ENCODE data around the gene RTP5. TPM values are rescaled to one million over a fixed set of nuclear protein-coding genes. Genes with fewer than 3 reads are reported as not detected.

RTP5 gene
- total RNA-seq, 6 experiments from 2014 or later, result not detected

GRCh38 chr2:241852981-241853631 lies 16.4 kb upstream of the RTP5 start:
- H3K4me1 Mint-ChIP-seq (ENCODE audit: low read depth), result no peaks in the 10 kb centered on the region
- H3K27ac Mint-ChIP-seq, result no peak overlapping the region
- no peaks in the 10 kb centered on the region for H3K9me3 Mint-ChIP-seq
- TF ChIP-seq, protein P1, sequence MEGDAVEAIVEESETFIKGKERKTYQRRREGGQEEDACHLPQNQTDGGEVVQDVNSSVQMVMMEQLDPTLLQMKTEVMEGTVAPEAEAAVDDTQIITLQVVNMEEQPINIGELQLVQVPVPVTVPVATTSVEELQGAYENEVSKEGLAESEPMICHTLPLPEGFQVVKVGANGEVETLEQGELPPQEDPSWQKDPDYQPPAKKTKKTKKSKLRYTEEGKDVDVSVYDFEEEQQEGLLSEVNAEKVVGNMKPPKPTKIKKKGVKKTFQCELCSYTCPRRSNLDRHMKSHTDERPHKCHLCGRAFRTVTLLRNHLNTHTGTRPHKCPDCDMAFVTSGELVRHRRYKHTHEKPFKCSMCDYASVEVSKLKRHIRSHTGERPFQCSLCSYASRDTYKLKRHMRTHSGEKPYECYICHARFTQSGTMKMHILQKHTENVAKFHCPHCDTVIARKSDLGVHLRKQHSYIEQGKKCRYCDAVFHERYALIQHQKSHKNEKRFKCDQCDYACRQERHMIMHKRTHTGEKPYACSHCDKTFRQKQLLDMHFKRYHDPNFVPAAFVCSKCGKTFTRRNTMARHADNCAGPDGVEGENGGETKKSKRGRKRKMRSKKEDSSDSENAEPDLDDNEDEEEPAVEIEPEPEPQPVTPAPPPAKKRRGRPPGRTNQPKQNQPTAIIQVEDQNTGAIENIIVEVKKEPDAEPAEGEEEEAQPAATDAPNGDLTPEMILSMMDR (IDR thresholded peaks at IDR 0.05), result no peak
- peaks cover 9% of the 10 kb centered on the region for H3K27me3 Mint-ChIP-seq (ENCODE audit: insufficient read depth)
- no peak for DNase-seq
- no peak overlapping the region for H3K4me3 Mint-ChIP-seq
- no peaks in the 10 kb centered on the region for H3K36me3 Mint-ChIP-seq (ENCODE audit: low read depth)

- DNase-seq, result no peak
- H3K27me3 Mint-ChIP-seq (ENCODE audit: insufficient read depth), result peaks cover 6% of the 10 kb centered on the region
- no peaks in the 10 kb centered on the region for H3K36me3 Mint-ChIP-seq (ENCODE audit: low read depth)
- no peaks in the 10 kb centered on the region for H3K9me3 Mint-ChIP-seq
- H3K4me3 Mint-ChIP-seq, result no peak overlapping the region
- H3K27ac Mint-ChIP-seq, result no peak overlapping the region
- H3K4me1 Mint-ChIP-seq (ENCODE audit: low read depth), result no peaks in the 10 kb centered on the region
- TF ChIP-seq, protein P1 (IDR thresholded peaks at IDR 0.05), result no peak
These were observed 15.7 kb upstream of the RTP5 start for GRCh38 chr2:241853651-241854341.

- no peaks in the 10 kb centered on the region; the same call in 1 of the 2 replicates for H3K4me1 Mint-ChIP-seq (ENCODE audit: low read depth)
- no peak overlapping the region for H3K27ac Mint-ChIP-seq
- DNase-seq, result no peak
- peaks cover 4% of the 10 kb centered on the region; the same call in 1 of the 2 replicates for H3K27me3 Mint-ChIP-seq (ENCODE audit: insufficient read depth)
- TF ChIP-seq, protein P1 (IDR thresholded peaks at IDR 0.05), result no peak
- no peak overlapping the region for H3K4me3 Mint-ChIP-seq
- no peaks in the 10 kb centered on the region for H3K9me3 Mint-ChIP-seq
- no peaks in the 10 kb centered on the region for H3K36me3 Mint-ChIP-seq (ENCODE audit: low read depth)
These were observed 14.9 kb upstream of the RTP5 start for GRCh38 chr2:241854342-241855244.

- no peaks in the 10 kb centered on the region; the same call in 1 of the 2 replicates for H3K4me1 Mint-ChIP-seq (ENCODE audit: low read depth)
- TF ChIP-seq, protein P1 (IDR thresholded peaks at IDR 0.05), result no peak
- DNase-seq, result no peak
These were observed 14.2 kb upstream of the RTP5 start for GRCh38 chr2:241855245-241855887.

GRCh38 chr2:241855888-241856422 lies 13.6 kb upstream of the RTP5 start:
- H3K27ac Mint-ChIP-seq, result no peak overlapping the region
- H3K4me3 Mint-ChIP-seq, result no peak overlapping the region
- H3K9me3 Mint-ChIP-seq, result no peaks in the 10 kb centered on the region
- no peaks in the 10 kb centered on the region for H3K36me3 Mint-ChIP-seq (ENCODE audit: low read depth)
- H3K4me1 Mint-ChIP-seq (ENCODE audit: low read depth), result no peaks in the 10 kb centered on the region; the same call in 1 of the 2 replicates
- DNase-seq, result no peak
- TF ChIP-seq, protein P1 (IDR thresholded peaks at IDR 0.05), result no peak
- peaks cover 4% of the 10 kb centered on the region for H3K27me3 Mint-ChIP-seq (ENCODE audit: insufficient read depth)

More at GRCh38 chr2:241855245-241855887, 14.2 kb upstream of the RTP5 start:
- H3K4me3 Mint-ChIP-seq, result no peak overlapping the region
- no peak overlapping the region for H3K27ac Mint-ChIP-seq
- H3K27me3 Mint-ChIP-seq (ENCODE audit: insufficient read depth), result peaks cover 4% of the 10 kb centered on the region
- H3K36me3 Mint-ChIP-seq (ENCODE audit: low read depth), result no peaks in the 10 kb centered on the region
- no peaks in the 10 kb centered on the region for H3K9me3 Mint-ChIP-seq

All from HFFc6 (cell line).